Activated CD8-positive, alpha-beta memory T cell treated with anti-CD3 and anti-CD28 coated beads for 36 hours (primary cell): ENCODE data around the gene RBAK. TPM values are rescaled to one million over a fixed set of nuclear protein-coding genes. Genes with fewer than 3 reads are reported as not detected.
"Not testable (repeated sequence)": the region's sequence is repeated elsewhere in the genome, so short reads cannot be mapped to it uniquely, and the experiment has no call there.

Source experiments
- CTCF ChIA-PET: fragments of 350-600 bp; sonication (Branson Sonifier 250); formaldehyde crosslinking; loops from one replicate; lab custom pipeline; 2021; ENCODE audit warnings: antibody characterized with exemption; lab: Charles Lee
- POLR2A ChIA-PET: fragments of 350-600 bp; sonication (Branson Sonifier 250); formaldehyde crosslinking; loops from one replicate; lab custom pipeline; 2021; ENCODE audit warnings: antibody characterized with exemption; lab: Charles Lee
- total RNA-seq, 2 experiments: library from RNA; stranded (reverse); gene quantifications; one replicate each; pipeline ENCODE4 v1.2.3, GENCODE V29; 2021

Gene RBAK
- 10 to 100 TPM; 10.2 to 10.3 TPM for total RNA-seq

- CTCF ChIA-PET: interaction anchor here (1.1 to 1.8 kb wide), 2 partner anchors 72 to 73 kb away, joined by 5 to 8 read pairs; no protein-coding TSS in a partner anchor
- POLR2A ChIA-PET: interaction anchor here (1.1 kb wide), 1 partner anchor 22 kb away, joined by 3 read pairs; no protein-coding TSS in a partner anchor
Observed at GRCh38 chr7:5045558-5046396, at the start of gene RBAK. RBAK (plus strand) TSS chr7:5045860; CDS start chr7:5048077, 2,217 bp downstream.

- ChIA-PET CTCF (interaction anchor here (0.6 kb wide), 1 partner anchor 98 kb away, joined by 3 read pairs; no protein-coding TSS in a partner anchor), POLR2A (no interaction called here)
Observed at GRCh38 chr7:4996696-4997222, 48.9 kb upstream of the RBAK start.

GRCh38 chr7:4998244-4998643 lies 47.4 kb upstream of the RBAK start:
- POLR2A ChIA-PET: no interaction called here
- CTCF ChIA-PET: interaction anchor here (0.6 kb wide), 2 partner anchors 9 to 25 kb away, joined by 3 to 4 read pairs; no protein-coding TSS in a partner anchor

- POLR2A ChIA-PET: no interaction called here
- CTCF ChIA-PET: no interaction called here
Observed at GRCh38 chr7:4998910-4999309, 46.8 kb upstream of the RBAK start.

GRCh38 chr7:4999369-4999950 lies 46.2 kb upstream of the RBAK start:
- POLR2A ChIA-PET: no interaction called here
- CTCF ChIA-PET: no interaction called here

GRCh38 chr7:5001003-5001402 lies 44.7 kb upstream of the RBAK start:
- ChIA-PET POLR2A (no interaction called here), CTCF (no interaction called here)

GRCh38 chr7:5001911-5002310 lies 43.7 kb upstream of the RBAK start:
- POLR2A ChIA-PET: no interaction called here
- CTCF ChIA-PET: no interaction called here

GRCh38 chr7:5005066-5005465 lies 40.6 kb upstream of the RBAK start:
- POLR2A ChIA-PET: no interaction called here
- CTCF ChIA-PET: no interaction called here

- CTCF ChIA-PET: no interaction called here
- POLR2A ChIA-PET: no interaction called here
Observed at GRCh38 chr7:5012985-5013384, 32.7 kb upstream of the RBAK start.

- POLR2A ChIA-PET, CTCF ChIA-PET: not testable (repeated sequence)
Observed at GRCh38 chr7:5015936-5016335, 29.7 kb upstream of the RBAK start.

GRCh38 chr7:5017626-5018025 lies 28.0 kb upstream of the RBAK start:
- POLR2A ChIA-PET: interaction anchor here (0.6 kb wide), 1 partner anchor 240 kb away, joined by 10 read pairs; no protein-coding TSS in a partner anchor
- CTCF ChIA-PET: not testable (repeated sequence)

GRCh38 chr7:5020098-5020497 lies 25.6 kb upstream of the RBAK start:
- POLR2A ChIA-PET: no interaction called here
- CTCF ChIA-PET: no interaction called here

GRCh38 chr7:5020976-5021550 lies 24.6 kb upstream of the RBAK start:
- POLR2A ChIA-PET, CTCF ChIA-PET: not testable (repeated sequence)

GRCh38 chr7:5023626-5024025 lies 22.0 kb upstream of the RBAK start:
- POLR2A ChIA-PET, CTCF ChIA-PET: not testable (repeated sequence)

GRCh38 chr7:5027796-5028410 lies 17.8 kb upstream of the RBAK start:
- POLR2A ChIA-PET: not testable (repeated sequence)
- CTCF ChIA-PET: interaction anchor here (0.6 kb wide), 1 partner anchor 109 kb away, joined by 4 read pairs; no protein-coding TSS in a partner anchor

GRCh38 chr7:5033186-5033585 lies 12.5 kb upstream of the RBAK start:
- POLR2A ChIA-PET, CTCF ChIA-PET: not testable (repeated sequence)

- CTCF ChIA-PET: no interaction called here
- POLR2A ChIA-PET: no interaction called here
Observed at GRCh38 chr7:5035276-5035675, 10.4 kb upstream of the RBAK start.

- POLR2A ChIA-PET: no interaction called here
- CTCF ChIA-PET: no interaction called here
Observed at GRCh38 chr7:5036446-5036845, 9.2 kb upstream of the RBAK start.

GRCh38 chr7:5041047-5041446 lies 4.6 kb upstream of the RBAK start:
- POLR2A ChIA-PET: no interaction called here
- CTCF ChIA-PET: no interaction called here
